ENCODE data around the gene SMG7.

The SMG7 gene

GRCh38 chr1:183470961-183471742, 1.1 kb upstream of the SMG7 start:
- DNase-seq: peak; percentile 79

DNA sequence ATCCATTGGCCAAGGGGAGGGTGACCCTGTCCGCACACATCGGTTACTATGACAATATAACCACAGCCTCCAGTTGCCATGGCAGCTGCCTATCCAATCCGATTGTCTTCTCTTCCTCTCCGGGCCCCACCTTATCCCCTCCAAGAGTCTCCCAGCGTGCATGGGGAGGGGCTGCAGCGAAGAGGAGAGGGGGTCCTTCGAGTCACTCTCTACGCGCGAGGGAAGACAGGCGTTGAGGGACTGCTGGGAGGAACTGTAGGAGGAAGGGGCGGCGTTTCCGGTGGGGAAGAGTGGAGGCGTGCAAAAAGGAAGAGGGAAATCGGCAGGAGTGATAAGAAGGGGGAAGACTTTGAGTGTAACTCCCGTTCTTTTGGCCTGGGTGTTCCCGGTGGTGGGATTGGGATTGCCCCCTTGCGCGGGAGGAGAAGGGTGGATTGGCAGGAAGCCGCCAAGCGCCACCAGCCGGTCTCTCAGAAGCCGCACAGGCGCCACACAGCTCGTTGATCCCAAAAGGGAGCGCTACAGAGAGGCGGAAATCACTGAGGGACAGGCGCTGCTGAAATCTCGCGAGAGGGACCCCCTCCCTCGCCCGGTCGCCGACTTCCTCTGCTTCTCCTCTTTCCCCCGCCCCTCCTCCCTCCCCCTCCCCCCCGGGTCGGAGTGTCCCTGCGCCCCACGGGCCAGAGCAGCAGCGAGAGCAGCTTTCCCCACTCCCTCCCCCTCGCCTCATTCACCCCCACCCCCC, 384 bp upstream of the SMG7 start:
- peak; percentile 94 for DNase-seq

DNA sequence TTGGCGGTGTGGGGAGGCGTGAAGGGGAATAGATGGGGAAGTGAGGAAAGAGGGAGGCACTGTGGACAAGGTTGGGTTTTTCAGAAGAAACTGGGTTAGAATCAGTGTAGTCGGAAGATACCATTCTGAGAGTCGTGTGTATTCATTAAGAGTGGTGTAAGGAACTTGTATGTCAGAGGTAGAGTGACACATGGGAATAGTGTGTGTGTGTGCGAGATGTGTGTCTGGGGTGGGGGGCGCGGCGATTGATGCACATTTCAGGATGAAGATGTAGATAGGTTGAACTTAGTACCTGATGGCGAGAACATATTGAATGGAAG, 878 bp downstream of the SMG7 start:
- no peak for DNase-seq

DNA sequence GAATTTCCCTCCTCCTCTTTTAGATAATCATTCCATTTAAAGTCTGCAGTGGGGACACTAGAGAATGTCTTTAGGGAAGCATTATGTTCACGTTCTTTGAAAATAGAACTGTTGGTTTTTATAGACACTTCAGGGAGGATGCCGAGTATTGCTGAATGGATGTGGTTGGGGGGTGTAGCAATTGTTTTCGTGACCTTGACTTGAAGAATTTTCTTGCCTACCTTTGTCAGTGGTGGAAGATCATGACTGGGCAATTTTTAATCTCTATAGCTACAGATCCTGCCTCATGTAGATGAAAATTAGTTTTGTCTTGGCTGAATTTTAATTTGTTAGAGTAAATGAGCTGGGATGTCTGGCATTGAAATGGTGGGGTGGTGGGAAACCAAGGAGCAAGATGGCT, 3.8 kb downstream of the SMG7 start:
- DNase-seq: no peak

DNA sequence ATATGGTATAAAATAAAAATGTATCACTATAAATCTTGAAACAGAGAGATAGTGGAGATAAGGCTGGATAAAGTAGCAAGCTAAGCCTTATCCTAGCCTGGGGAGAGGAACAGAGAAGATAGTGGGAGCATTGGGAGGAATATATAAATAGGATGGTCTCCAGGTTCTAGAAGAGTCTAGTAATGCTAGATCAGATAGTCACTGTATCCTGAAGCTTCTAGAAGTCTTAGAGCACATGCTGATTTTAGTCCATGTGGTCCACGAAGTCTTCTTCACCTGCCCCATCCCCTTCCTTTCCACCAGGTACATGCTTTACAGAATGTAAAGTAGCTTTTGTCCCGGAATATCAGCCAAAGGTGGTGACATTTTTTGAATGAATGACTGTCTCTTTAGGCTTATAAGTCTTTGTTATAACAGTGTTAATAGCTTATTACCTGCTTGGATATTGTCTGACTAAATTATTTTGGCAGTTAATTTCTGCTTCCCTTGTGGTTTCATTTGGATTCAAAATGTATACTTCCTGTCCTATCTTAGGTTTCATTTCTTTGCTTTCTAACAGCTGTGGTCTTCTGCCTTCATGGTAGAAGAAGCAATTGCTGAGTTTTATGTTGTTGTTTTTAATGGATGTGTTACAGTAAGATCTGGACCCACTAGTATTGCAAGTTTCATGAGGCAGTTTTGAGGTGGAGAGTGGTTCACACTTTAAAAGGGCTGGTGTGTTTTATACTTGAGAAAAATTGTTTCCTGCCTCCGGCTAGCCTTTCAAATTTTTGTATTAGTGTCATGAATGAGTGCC, 5.9 kb downstream of the SMG7 start:
- no peak for DNase-seq

- DNase-seq: no peak
Observed at GRCh38 chr1:183480971-183481441, 8.7 kb downstream of the SMG7 start.

DNA sequence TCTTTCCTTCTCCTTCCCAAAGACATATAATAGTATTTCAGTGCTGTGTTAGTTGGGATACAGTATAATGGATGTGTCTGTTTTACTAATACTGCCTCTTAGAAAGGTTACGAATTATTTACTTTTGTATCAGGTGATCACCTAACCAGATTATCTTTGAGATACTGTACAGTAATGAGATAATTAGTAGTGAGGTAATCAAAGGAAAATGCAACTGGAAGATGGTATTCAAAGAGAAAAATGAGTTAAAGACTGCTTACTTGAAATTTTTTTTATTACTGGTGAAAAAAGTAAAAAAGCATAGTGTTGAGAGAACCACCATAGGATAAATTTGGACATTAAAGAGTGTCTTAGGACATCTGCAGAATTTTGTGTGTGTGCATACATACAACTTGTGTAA, 10.9 kb downstream of the SMG7 start:
- no peak for DNase-seq

- no peak for DNase-seq
Observed at GRCh38 chr1:183484254-183484653, 12.0 kb downstream of the SMG7 start.

DNA sequence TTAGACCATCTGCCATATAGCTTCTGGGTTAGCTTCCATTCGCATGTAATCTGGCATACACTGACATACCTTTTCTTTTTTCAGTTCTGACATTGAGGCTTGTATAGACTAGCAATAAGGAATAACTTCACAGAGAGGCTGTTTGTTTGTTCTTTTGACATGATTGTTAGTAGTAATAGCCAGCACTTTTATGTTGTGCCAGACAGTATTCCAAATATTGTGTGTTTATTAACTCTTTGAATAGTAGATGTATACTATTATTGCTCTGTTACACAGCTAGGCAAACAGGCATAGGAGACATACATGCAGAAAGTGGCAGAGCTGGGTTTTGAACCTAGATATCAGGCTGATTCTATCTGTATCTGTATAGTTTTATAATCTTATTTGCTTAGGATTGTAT, 12.6 kb downstream of the SMG7 start:
- DNase-seq: no peak

DNA sequence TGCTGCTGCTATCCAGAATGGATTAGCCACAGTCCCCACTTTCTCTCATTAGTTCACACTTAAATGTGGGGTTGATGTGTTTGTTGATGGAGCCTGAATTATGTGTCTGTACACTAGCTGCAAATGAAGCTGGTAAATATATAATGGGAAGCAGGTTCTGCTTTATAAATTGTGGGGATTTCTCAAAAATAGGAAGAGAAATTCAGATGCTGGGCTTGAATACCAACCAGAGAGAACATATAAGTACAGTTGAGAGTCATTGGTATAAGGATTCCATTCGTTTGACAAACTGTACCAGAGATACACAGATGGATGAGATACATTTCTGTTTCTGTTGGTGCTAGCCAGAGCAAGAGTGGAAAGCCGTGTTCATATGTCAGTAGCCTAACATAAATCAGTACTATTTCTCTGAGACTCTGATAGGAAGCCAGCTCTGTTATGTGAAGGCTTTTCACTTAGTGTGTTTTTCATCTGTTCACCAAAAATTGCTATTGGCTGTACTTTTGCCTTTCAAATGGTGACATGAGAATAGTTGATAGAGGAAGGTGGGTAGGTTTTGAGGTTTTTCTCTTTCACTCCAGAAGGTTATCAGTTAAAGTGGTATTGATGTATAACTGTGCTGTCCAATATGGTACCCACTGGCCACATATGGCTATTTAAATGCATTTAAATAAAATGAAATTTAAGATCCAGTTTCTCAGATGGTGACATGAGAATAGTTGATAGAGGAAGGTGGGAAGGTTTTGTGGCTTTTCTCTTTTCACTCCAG, 15.6 kb downstream of the SMG7 start:
- DNase-seq: no peak

DNA sequence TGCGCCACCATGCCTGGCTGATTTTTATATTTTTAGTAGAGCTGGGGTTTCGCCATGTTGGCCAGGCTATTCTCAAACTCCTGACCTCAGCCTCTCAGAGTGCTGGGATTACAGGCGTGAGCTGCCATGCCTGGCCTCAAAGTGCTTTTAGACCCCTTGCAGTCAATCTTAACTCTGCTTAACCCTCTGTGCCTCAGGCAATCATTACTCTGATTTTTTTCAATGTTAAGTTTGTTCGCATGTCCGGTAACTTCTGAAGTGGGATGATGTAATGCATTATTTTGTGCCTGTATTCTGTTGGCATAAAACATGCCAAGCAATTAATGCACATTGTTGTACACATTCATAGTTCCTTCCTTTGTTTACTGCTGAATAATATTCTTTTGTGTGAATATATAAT, 18.6 kb downstream of the SMG7 start:
- DNase-seq: no peak

DNA sequence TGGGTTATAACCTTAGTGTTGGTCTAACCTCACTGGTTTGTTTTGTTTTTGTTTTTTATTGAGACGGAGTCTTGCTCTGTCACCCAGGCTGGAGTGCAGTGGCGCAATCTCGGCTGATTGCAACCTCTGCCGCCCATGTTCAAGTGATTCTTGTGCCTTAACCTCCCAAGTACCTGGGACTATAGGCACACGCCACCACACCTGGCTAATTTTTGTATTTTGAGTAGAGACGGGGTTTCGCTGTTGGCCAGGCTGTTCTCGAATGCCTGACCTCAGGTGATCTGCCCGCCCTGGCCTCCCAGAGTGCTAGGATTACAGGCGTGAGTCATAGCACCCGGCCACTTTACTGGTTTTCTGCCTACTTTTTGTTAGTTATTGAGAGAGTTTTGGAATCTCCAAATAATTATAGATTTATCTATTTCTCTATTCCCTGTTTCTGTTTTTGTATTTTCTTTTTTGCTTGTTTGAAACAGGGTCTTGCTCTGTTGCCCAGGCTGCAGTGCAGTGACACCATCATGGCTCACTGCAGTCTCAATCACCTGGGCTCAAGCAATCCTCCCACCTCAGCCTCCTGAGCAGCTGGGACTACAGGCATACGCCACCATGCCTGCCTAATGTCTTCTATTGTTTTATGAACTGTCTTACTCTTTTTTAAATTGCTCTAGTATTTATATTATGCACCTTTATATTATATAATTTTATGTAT, 21.4 kb downstream of the SMG7 start:
- DNase-seq: no peak

DNA sequence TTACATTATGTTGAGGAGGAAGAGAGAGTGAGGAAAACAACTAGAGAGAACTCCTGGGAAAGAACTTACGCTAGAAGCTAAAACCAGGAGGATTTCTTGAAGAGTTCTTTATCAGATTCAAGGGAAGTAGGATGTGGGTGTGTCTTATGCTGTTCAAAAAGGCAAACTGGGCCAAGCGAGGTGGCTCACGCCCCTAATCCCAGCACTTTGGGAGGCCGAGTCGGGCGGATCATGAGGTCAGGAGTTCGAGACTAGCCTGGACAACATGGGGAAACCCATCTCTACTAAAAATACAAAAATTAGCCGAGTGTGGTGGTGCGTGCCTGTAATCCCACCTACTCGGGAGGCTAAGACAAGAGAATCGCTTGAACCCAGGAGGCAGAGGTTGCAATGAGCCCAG, 23.1 kb downstream of the SMG7 start:
- DNase-seq: no peak

GRCh38 chr1:183497218-183497617, 24.9 kb downstream of the SMG7 start:
- DNase-seq: no peak

- no peak for DNase-seq
Observed at GRCh38 chr1:183498342-183498991, 26.2 kb downstream of the SMG7 start.

DNA sequence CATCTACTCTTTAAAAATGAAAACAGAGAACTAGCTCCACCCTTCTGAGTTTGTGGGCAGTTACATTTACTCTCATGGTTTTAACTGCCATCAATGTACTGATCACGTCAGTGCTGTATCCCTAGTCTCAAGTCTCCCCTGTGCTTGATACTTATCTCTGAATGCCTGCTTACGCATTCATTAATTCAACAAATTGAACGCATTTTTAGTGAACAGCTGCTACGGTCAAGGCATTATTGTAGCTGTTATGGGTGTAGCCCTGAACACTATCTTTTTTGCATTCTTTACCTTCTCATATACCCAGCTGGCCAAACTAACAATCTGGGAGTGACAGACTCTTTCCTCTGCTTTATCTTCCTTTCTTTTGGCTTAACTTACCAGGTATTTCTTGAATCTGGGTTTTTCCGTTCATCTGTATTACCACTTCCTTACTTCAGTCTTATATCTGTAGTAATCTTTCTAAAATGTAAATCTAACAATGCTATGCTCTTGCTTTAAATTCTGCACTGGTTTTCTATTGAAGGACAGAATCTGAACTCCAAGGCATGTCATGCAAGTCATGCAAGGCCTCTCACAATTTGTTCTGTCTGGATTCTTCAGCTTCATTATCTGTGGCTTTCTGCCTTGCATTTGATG, 33.3 kb downstream of the SMG7 start:
- no peak for DNase-seq

- no peak for DNase-seq
Observed at GRCh38 chr1:183506561-183506960, 34.3 kb downstream of the SMG7 start.

GRCh38 chr1:183508694-183509093, 36.4 kb downstream of the SMG7 start:
- DNase-seq: no peak

GRCh38 chr1:183512450-183512849, 40.2 kb downstream of the SMG7 start:
- no peak for DNase-seq

DNA sequence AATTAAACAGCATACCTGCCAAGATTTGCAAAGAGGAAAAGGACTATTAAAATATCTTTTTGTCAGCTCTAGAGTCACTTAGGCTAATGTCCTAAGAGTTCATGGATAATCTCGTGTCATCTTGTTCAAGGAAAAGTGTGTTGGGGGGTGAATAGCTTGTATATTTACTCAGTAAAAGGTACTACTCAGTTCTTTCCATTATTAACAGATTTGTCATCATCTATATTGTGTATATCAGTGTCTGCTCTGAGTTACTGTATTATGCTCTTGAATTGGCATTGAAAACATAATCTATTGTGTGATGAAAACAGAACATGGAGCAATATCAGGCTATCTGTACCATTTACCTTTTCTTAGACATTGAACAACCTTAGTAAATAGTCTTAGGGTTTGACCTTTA, 41.9 kb downstream of the SMG7 start:
- no peak for DNase-seq

DNA sequence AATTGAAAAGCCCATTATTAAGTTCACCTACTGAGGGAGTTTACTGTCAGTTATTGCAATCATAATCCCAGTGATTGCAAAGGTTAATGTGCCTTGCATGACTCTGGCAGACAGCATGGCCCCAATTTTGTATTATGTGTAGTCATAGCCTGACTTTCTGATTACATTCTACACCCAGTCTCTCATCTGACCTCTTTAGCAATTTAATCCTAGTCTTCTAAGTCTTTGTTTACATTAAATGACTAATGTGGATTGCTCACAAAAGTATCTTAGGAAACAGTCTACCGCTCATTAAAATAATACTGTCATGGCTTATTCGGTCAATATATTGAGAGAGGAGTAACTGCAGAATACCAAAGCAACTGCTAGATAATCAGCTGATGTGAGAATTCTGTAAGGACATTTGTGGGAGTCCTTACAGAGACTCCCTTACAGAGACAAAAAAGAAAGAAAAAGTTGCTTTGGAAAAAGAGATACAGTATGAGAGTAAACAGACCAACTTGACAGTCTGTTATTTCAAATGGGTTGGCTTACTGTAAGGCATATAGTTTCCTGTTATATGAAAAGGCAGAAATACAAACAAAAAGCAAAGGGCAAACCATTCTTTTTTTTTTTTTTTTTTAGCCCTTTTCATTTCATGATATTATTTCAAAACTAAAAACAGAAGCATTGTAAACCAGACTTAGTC, 42.8 kb downstream of the SMG7 start:
- DNase-seq: peak; percentile 37

All from NCI-H774 (cell line).